ENCODE data around the gene CPT1B. TPM values are rescaled to one million over a fixed set of nuclear protein-coding genes. Genes with fewer than 3 reads are reported as not detected.
A peak's percentile ranks its signal among the peaks of the same experiment; 100 is the strongest.

The CPT1B gene
- total and polyA plus RNA-seq, 3 experiments from 2014 or later = 0.40 to 45.0 (median 43.6) TPM

DNA sequence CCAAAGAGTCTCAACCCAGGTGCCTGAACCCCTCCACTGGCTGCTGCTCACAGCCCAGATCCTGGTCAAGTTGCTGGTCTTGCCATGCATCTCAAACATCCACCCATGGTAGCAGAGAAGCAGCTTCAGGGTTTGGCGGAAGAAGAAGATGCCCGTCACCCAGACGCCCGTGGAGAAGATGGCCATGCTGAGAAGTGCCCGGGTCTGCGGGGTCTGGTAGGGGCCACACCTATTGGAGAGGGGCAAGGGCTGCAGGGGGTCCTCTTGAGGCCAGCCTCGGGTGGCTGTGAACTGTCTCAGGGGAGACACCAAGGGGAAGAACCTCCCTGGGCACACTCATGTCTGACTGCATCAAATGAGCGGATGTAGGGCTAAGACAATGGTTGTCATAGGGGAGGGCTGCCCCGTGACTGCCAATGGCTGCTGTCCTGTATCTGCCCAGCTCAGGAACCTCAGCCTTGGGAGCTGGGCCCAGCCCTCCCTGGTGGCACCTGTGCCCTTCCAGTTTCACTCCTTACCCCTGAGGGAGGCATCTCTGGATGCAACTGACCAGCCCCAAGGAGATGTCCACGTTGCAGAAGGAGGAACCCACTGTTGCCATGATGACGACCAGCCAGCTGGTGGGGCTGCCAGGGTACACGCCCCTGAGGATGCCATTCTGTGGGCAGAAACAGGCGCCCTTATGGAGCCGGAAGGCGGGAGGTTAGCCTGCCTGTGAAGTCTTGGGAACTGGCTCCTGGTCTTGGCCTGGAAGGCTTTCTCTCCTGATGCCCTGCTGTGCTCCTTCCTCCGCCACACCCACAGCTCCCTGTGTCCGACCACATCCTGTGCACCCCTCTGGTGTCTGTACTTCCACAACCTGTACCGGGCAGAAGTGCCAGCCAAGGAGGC, 1.2 kb downstream of the CPT1B start:
- H3K4me3 ChIP-seq (ENCODE audit: low read length) = no peak overlapping the region
- ChIA-PET POLR2A (interaction anchor here (0.6 kb wide), 1 partner anchor 12 kb away, joined by 4 read pairs; no protein-coding TSS in a partner anchor), CTCF (interaction anchor here (1.2 to 2.4 kb wide), 3 partner anchors 14 to 52 kb away, joined by 5 to 6 read pairs (median 6); partner anchors contain the start of genes SCO2 and SYCE3)
- Mint-ChIP-seq H3K9me3 (no peaks in the 10 kb centered on the region), H3K36me3 (peaks cover 0 to 42% (median 2%) of the 10 kb centered on the region in 3 donors), H3K4me1 (peaks cover 8 to 29% (median 15%) of the 10 kb centered on the region in 3 donors), H3K4me3 (peak overlapping the region in 2 of 7 donors; percentile 15), H3K27ac (peak overlapping the region in 4 of 8 donors; percentile 12 to 78 (median 22)), H3K27me3 (no peaks in the 10 kb centered on the region)
- H3K9me3 ChIP-seq (ENCODE audit: low read length) = no peaks in the 10 kb centered on the region
- H3K27me3 ChIP-seq (ENCODE audit: insufficient read depth, low read length, poor library complexity, severe bottlenecking) = no peaks in the 10 kb centered on the region
- no peak overlapping the region for H3K27ac ChIP-seq (ENCODE audit: low read depth, low read length)
- H3K4me1 ChIP-seq (ENCODE audit: insufficient read depth, low read length) = peaks cover 12% of the 10 kb centered on the region
- DNase-seq = no peak
- peaks cover 5% of the 10 kb centered on the region for H3K36me3 ChIP-seq (ENCODE audit: insufficient read depth, low read length)

DNA sequence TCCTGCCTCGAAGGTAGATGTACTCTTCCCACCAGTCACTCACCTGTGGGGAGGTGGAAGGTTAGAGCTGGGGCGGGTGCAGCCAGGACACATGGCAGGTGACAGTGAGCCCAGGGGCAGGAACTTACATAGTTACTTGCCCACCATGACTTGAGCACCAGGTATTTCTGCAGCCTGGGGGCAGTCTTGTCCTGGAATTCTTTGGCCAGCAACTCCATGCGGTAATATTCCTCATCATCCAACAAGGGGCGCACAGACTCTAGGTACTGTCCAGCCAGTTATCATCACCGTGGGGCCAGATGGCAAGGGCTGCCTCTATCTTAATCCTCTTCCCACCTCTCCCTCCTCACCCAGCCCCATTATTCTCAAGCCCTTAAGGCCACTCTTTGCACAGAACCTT, 2.2 kb downstream of the CPT1B start:
- no peaks in the 10 kb centered on the region for H3K27me3 Mint-ChIP-seq
- peaks cover 0 to 46% (median 2%) of the 10 kb centered on the region in 3 donors for H3K36me3 Mint-ChIP-seq
- Histone ChIP-seq H3K27ac (ENCODE audit: low read depth, low read length) (no peak overlapping the region), H3K9me3 (ENCODE audit: low read length) (no peaks in the 10 kb centered on the region), H3K4me3 (ENCODE audit: low read length) (no peak overlapping the region), H3K36me3 (ENCODE audit: insufficient read depth, low read length) (peaks cover 5% of the 10 kb centered on the region), H3K27me3 (ENCODE audit: insufficient read depth, low read length, poor library complexity, severe bottlenecking) (no peaks in the 10 kb centered on the region), H3K4me1 (ENCODE audit: insufficient read depth, low read length) (peaks cover 2% of the 10 kb centered on the region)
- H3K4me1 Mint-ChIP-seq = peaks cover 8 to 20% (median 13%) of the 10 kb centered on the region in 3 donors
- POLR2A ChIA-PET = no interaction called here
- DNase-seq = no peak
- CTCF ChIA-PET = interaction anchor here (0.9 to 2.4 kb wide), 3 partner anchors 13 to 51 kb away, joined by 4 to 6 read pairs (median 5); partner anchors contain the start of gene SCO2
- H3K9me3 Mint-ChIP-seq = no peaks in the 10 kb centered on the region
- H3K4me3 Mint-ChIP-seq = peak overlapping the region in 1 of 7 donors; percentile 42
- peak overlapping the region in 1 of 8 donors; percentile 64 for H3K27ac Mint-ChIP-seq

DNA sequence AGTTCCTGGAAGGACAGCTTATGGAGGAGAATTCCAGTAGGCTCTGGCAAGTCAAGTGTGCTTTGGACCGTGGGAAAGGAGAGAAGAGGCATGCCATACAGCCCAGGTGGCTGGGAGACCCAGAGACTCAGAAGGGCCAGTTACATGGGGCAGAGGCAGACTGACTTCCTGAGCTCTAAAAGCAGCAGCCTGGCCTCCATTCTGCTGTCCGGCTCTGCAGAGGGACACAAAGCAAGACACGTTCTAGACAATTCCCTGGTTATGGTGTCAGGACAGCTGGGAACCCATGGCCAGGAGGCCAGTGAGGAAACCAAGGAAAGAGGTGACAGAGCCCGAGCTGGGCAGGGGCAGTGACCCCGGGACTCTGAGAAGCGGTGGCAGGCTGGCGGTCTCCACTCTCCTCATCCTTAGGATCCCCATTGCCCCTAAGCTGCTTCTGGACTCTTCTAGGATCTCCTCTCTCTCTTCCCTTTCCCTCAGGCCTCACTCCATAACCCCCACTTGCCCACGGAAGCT, 2.7 kb downstream of the CPT1B start:
- no peaks in the 10 kb centered on the region for H3K27me3 Mint-ChIP-seq
- Histone ChIP-seq H3K9me3 (ENCODE audit: low read length) (no peaks in the 10 kb centered on the region), H3K4me3 (ENCODE audit: low read length) (no peak overlapping the region), H3K27me3 (ENCODE audit: insufficient read depth, low read length, poor library complexity, severe bottlenecking) (no peaks in the 10 kb centered on the region), H3K27ac (ENCODE audit: low read depth, low read length) (no peak overlapping the region), H3K4me1 (ENCODE audit: insufficient read depth, low read length) (no peaks in the 10 kb centered on the region), H3K36me3 (ENCODE audit: insufficient read depth, low read length) (peaks cover 5% of the 10 kb centered on the region)
- POLR2A ChIA-PET = no interaction called here
- CTCF ChIA-PET = interaction anchor here (0.9 to 2.4 kb wide), 3 partner anchors 12 to 50 kb away, joined by 4 to 6 read pairs (median 5); partner anchors contain the start of gene SCO2
- no peak overlapping the region for H3K4me3 Mint-ChIP-seq
- peak overlapping the region in 1 of 8 donors; percentile 64 for H3K27ac Mint-ChIP-seq
- DNase-seq = no peak
- peaks cover 8 to 18% (median 12%) of the 10 kb centered on the region in 3 donors for H3K4me1 Mint-ChIP-seq
- no peaks in the 10 kb centered on the region for H3K9me3 Mint-ChIP-seq
- peaks cover 0 to 50% (median 2%) of the 10 kb centered on the region in 3 donors for H3K36me3 Mint-ChIP-seq

DNA sequence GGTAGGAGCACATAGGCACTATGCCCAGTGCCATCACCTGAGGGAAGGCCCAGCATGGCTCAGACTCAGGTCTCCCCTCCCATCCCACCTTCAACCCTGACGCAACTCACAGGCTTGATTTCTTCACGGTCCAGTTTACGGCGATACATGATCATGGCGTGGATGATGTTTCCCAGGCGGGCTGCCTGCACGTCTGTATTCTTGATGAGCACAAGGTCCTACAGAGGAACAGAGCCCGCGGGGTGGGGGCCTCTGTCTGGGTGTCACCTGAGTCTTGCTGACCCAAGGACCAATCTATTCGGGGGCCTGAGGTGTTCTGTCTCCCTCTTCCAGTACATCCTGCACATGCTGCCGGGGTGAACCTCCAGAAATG, 3.9 kb downstream of the CPT1B start:
- no peaks in the 10 kb centered on the region for H3K27me3 Mint-ChIP-seq
- Histone ChIP-seq H3K9me3 (ENCODE audit: low read length) (no peaks in the 10 kb centered on the region), H3K4me3 (ENCODE audit: low read length) (no peak overlapping the region), H3K27me3 (ENCODE audit: insufficient read depth, low read length, poor library complexity, severe bottlenecking) (no peaks in the 10 kb centered on the region), H3K4me1 (ENCODE audit: insufficient read depth, low read length) (no peaks in the 10 kb centered on the region), H3K27ac (ENCODE audit: low read depth, low read length) (no peak overlapping the region), H3K36me3 (ENCODE audit: insufficient read depth, low read length) (peaks cover 6% of the 10 kb centered on the region)
- ChIA-PET POLR2A (no interaction called here), CTCF (no interaction called here)
- no peaks in the 10 kb centered on the region for H3K9me3 Mint-ChIP-seq
- peaks cover 5 to 13% (median 5%) of the 10 kb centered on the region in 3 donors for H3K4me1 Mint-ChIP-seq
- no peak for DNase-seq
- H3K4me3 Mint-ChIP-seq = peak overlapping the region in 1 of 7 donors; percentile 42
- peaks cover 0 to 51% (median 3%) of the 10 kb centered on the region in 3 donors for H3K36me3 Mint-ChIP-seq
- H3K27ac Mint-ChIP-seq = no peak overlapping the region

DNA sequence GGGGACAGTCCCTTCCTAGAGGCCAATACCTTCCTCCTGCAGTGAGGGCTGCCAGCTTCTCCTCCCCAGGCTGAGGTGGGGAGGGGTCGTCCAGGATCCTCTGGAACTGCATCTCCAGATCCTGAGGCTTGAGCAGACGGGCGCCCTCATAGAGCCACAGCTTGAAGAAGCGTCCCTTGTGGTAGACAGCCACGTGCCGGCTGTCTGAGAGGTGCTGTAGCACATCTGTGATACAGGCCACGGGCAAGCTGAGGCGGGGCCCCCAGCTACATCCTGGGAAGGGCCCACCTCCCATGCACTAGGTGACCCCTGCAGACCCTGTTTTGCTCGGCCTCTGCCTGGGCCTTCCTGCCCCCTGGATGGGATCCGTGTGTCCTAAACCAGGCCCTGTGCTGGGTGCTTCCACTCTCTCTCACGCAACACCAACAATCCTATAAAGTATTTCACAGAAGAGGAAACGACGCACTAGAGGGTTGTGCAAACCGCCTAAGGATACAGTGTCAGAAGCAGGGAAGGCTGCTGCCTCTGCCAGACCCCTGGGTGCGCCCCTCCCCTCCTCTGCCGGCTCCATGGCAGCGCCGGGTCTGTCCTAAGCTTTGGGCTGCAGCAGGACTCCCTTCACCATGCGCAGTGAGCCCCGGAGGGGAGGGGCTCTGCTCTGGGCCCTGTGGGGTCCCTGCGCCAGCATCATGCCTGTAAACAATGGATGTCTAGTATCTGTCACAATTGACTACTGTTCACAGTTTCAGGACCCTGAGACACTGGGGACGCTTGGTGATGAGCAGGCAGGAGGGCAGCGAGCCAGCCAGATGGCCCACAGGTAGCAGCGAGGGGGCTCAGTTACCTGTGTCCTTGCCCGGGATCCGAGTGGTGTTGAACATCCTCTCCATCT, 4.5 kb downstream of the CPT1B start:
- Mint-ChIP-seq H3K27me3 (no peaks in the 10 kb centered on the region), H3K27ac (no peak overlapping the region), H3K4me1 (peaks cover 5 to 13% (median 5%) of the 10 kb centered on the region in 3 donors), H3K9me3 (no peaks in the 10 kb centered on the region), H3K36me3 (peaks cover 0 to 57% (median 3%) of the 10 kb centered on the region in 3 donors), H3K4me3 (peak overlapping the region in 1 of 7 donors; percentile 42)
- Histone ChIP-seq H3K9me3 (ENCODE audit: low read length) (no peaks in the 10 kb centered on the region), H3K27me3 (ENCODE audit: insufficient read depth, low read length, poor library complexity, severe bottlenecking) (no peaks in the 10 kb centered on the region), H3K36me3 (ENCODE audit: insufficient read depth, low read length) (peaks cover 8% of the 10 kb centered on the region), H3K4me1 (ENCODE audit: insufficient read depth, low read length) (no peaks in the 10 kb centered on the region), H3K27ac (ENCODE audit: low read depth, low read length) (no peak overlapping the region), H3K4me3 (ENCODE audit: low read length) (no peak overlapping the region)
- CTCF ChIA-PET = no interaction called here
- DNase-seq = no peak
- POLR2A ChIA-PET = no interaction called here

DNA sequence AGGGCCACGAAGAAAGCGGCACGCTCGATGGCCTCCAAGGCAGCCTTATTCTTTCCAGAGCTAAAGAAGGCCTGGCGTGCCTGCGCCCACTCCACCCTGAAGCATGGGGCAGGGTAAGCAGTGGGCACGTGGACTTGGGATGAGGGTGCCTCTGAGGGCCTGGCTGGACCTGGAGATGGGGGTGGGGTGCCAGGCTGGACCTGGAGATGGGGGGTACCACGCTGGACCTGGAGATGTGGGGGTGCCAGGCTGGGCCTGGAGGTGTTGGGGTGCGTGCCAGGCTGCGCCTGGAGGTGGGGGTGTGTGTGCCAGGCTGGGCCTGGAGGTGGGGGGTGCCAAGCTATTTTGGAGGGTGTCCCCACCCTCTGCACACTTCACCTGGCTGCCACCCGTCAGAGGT, 5.3 kb downstream of the CPT1B start:
- Mint-ChIP-seq H3K27me3 (no peaks in the 10 kb centered on the region), H3K27ac (no peak overlapping the region), H3K4me1 (peaks cover 5 to 13% (median 5%) of the 10 kb centered on the region in 3 donors), H3K4me3 (no peak overlapping the region), H3K9me3 (no peaks in the 10 kb centered on the region), H3K36me3 (peaks cover 0 to 59% (median 3%) of the 10 kb centered on the region in 3 donors)
- no peaks in the 10 kb centered on the region for H3K4me1 ChIP-seq (ENCODE audit: insufficient read depth, low read length)
- no peaks in the 10 kb centered on the region for H3K9me3 ChIP-seq (ENCODE audit: low read length)
- H3K4me3 ChIP-seq (ENCODE audit: low read length) = no peak overlapping the region
- DNase-seq = no peak
- no peaks in the 10 kb centered on the region for H3K27me3 ChIP-seq (ENCODE audit: insufficient read depth, low read length, poor library complexity, severe bottlenecking)
- ChIA-PET CTCF (interaction anchor here (2.0 kb wide), 1 partner anchor 10 kb away, joined by 12 read pairs; the partner anchor contains the start of gene SYCE3), POLR2A (interaction anchor here (0.9 kb wide), 1 partner anchor 17 kb away, joined by 3 read pairs; no protein-coding TSS in a partner anchor)
- H3K36me3 ChIP-seq (ENCODE audit: insufficient read depth, low read length) = peaks cover 8% of the 10 kb centered on the region
- H3K27ac ChIP-seq (ENCODE audit: low read depth, low read length) = no peak overlapping the region

DNA sequence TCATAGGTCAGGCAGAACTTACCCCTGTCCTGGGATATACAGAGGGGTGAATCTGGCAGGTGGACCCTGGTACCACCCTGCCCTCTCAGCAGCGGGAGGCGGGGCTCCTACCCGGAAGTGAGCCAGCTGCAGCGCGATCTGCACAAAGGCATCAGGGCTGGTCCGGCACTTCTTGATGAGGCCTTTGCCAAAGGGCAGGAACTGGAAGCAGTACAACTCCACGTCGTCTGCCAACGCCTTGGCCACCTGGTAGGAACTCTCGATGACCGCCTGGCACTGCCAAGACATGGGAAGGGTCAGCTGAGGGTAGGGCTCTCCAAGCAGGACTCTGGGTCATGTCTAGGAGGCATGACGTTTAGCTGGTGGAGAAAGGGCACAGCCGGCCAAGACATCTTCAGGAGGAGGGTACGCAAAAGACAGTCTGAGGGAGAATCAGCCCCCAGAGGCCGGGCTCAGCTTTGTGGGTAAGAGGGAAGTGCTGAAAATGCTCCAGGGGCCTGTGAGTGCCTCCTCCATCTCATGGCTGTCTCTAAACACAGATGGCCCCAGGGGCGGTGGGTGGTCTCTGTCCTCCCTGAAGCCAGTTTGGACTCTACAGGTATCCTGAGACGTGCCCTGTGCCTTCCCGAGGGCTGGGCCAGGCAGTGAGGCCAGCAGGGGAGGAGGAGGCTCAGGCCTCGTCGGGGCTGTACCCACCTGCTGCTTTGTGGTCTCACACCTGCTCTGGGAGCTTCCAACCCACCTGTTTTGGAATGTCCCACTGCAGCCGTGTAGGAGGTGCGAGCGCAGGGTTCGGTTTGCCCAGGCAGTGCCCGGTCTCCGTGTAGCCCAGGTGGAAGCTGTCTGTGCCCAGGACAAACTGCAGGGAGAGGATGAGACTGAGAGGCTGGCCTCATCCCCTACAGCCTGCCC, 6.7 kb downstream of the CPT1B start:
- CTCF ChIA-PET = interaction anchor here (0.9 to 2.0 kb wide), 2 partner anchors 8 to 50 kb away, joined by 3 to 12 read pairs; partner anchors contain the start of gene SYCE3
- no peak overlapping the region for H3K4me3 Mint-ChIP-seq
- no peaks in the 10 kb centered on the region for H3K9me3 Mint-ChIP-seq
- Histone ChIP-seq H3K27ac (ENCODE audit: low read depth, low read length) (no peak overlapping the region), H3K36me3 (ENCODE audit: insufficient read depth, low read length) (peaks cover 8% of the 10 kb centered on the region), H3K9me3 (ENCODE audit: low read length) (no peaks in the 10 kb centered on the region), H3K4me3 (ENCODE audit: low read length) (no peak overlapping the region), H3K4me1 (ENCODE audit: insufficient read depth, low read length) (no peaks in the 10 kb centered on the region), H3K27me3 (ENCODE audit: insufficient read depth, low read length, poor library complexity, severe bottlenecking) (no peaks in the 10 kb centered on the region)
- POLR2A ChIA-PET = no interaction called here
- H3K27me3 Mint-ChIP-seq = peaks cover 0 to 1% of the 10 kb centered on the region in 2 donors
- peaks cover 0 to 3% (median 0%) of the 10 kb centered on the region in 3 donors for H3K4me1 Mint-ChIP-seq
- DNase-seq = no peak
- peak overlapping the region in 1 of 8 donors; percentile 65 for H3K27ac Mint-ChIP-seq
- peaks cover 0 to 58% (median 3%) of the 10 kb centered on the region in 3 donors for H3K36me3 Mint-ChIP-seq

Measured in CD8-positive, alpha-beta memory T cell (primary cell).